Measurements from ENCODE around the gene DKKL1. TPM values are rescaled to one million over a fixed set of nuclear protein-coding genes. Genes with fewer than 3 reads are reported as not detected.

DKKL1 gene
- total and polyA plus RNA-seq, 2 of the 4 experiments (the other 2 are of a cell fraction) = 0.67 TPM; not detected in 1

DNA sequence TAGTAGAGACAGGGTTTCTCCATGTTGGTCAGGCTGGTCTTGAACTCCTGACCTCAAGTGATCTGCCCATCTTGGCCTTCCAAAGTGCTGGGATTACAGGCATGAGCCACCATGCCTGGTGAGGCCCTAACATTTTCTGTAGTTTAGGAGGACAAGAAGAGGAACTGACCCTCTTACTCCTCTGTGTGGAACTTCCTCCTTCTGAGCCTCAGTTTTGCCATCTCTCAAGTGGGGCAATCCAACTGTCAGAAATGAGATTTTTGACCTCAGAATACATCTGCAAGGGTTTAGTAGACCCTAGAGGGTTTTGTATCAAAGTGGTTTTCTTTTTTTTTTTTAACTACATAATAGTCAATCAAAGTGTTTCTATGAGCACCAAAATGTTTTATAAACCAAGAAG lies 2.4 kb downstream of the DKKL1 start:
- dilution Hi-C loops (cut with HindIII; ENCODE audit: low sequenced_read_pairs, unreplicated experiment) = no loop called here
- Histone ChIP-seq H3K9ac (ENCODE audit: low read depth, low read length) (no peak overlapping the region), H2AFZ (replicated peaks; ENCODE audit: low read length, poor library complexity) (no peak overlapping the region), H3K4ac (ENCODE audit: low read depth, low read length) (no peak overlapping the region), H3K23ac (ENCODE audit: low read depth, low read length) (no peak overlapping the region), H4K20me1 (ENCODE audit: insufficient read depth, low read length) (no peaks in the 10 kb centered on the region), H3K14ac (replicated peaks; ENCODE audit: low read depth, low read length) (no peak overlapping the region), H4K8ac (ENCODE audit: low read depth in 2 of 2, low read length in 2 of 2) (no peak overlapping the region), H3K56ac (ENCODE audit: extremely low read depth, insufficient read depth, low read length) (no peak overlapping the region), H3K9me3 (ENCODE audit: control insufficient read depth, insufficient read depth, low read length) (peaks cover 23% of the 10 kb centered on the region), H3K18ac (ENCODE audit: low read depth, low read length) (no peak overlapping the region), H2AK9ac (replicated peaks; ENCODE audit: low read depth, low read length, poor library complexity) (no peak overlapping the region), H2BK15ac (ENCODE audit: low read depth, low read length) (no peak overlapping the region), H3K4me3 (ENCODE audit: insufficient read depth, low read depth, low read length) (no peak overlapping the region), H2BK120ac (ENCODE audit: low read depth, low read length) (no peak overlapping the region), H3K79me1 (ENCODE audit: low read depth in 1 of 2, low read length in 2 of 2) (peaks cover 2 to 17% of the 10 kb centered on the region in 2 experiments; a peak in 3 of 4 replicates), H4K5ac (ENCODE audit: low read depth, low read length) (no peak overlapping the region), H2BK20ac (ENCODE audit: low read depth, low read length) (no peak overlapping the region), H3K36me3 (ENCODE audit: control insufficient read depth, insufficient read depth, low read length) (no peaks in the 10 kb centered on the region), H4K91ac (ENCODE audit: insufficient read depth, low read depth, low read length) (no peak overlapping the region), H3K27me3 (ENCODE audit: control insufficient read depth, insufficient read depth, low read length) (peaks cover 2% of the 10 kb centered on the region; the same call in 1 of the 2 replicates), H3K4me2 (ENCODE audit: low read depth, low read length) (no peak overlapping the region), H2BK5ac (ENCODE audit: low read depth, low read length, poor library complexity, severe bottlenecking) (no peak overlapping the region), H3K9me1 (ENCODE audit: insufficient read depth, low read length) (peaks cover 2% of the 10 kb centered on the region; the same call in 1 of the 2 replicates), H3K4me1 (ENCODE audit: control insufficient read depth, insufficient read depth, low read length) (no peaks in the 10 kb centered on the region), H3K27ac (ENCODE audit: insufficient read depth, low read length) (no peak overlapping the region), H2AK5ac (ENCODE audit: low read depth, low read length) (no peak overlapping the region)
- intact Hi-C loops (cut with micrococcal nuclease) = no loop called here
- DNase-seq = no peak
- no peak for ATAC-seq (ENCODE audit: low read depth)
- ChIA-PET POLR2A (ENCODE audit: unreplicated experiment) (no interaction called here), CTCF (no interaction called here)
- TF ChIP-seq MXI1 (IDR thresholded peaks at IDR 0.05; ENCODE audit: borderline replicate concordance, low read depth, low read length) (no peak), MAFK (IDR thresholded peaks at IDR 0.05; ENCODE audit: low read depth, low read length) (no peak), MAZ (IDR thresholded peaks at IDR 0.05; ENCODE audit: borderline replicate concordance, low read depth, low read length) (no peak), FOS (IDR thresholded peaks at IDR 0.05; ENCODE audit: low read depth, low read length) (no peak)
- TF ChIP-seq, protein P1, sequence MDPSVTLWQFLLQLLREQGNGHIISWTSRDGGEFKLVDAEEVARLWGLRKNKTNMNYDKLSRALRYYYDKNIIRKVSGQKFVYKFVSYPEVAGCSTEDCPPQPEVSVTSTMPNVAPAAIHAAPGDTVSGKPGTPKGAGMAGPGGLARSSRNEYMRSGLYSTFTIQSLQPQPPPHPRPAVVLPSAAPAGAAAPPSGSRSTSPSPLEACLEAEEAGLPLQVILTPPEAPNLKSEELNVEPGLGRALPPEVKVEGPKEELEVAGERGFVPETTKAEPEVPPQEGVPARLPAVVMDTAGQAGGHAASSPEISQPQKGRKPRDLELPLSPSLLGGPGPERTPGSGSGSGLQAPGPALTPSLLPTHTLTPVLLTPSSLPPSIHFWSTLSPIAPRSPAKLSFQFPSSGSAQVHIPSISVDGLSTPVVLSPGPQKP (IDR thresholded peaks at IDR 0.05; ENCODE audit: borderline replicate concordance, low read depth, low read length) = no peak
- no TSS peak for BruUV-seq (replicated peaks)
- in situ Hi-C loops (cut with MboI; ENCODE audit: low sequenced_read_pairs) = no loop called here
